Endothelial cell of umbilical vein (primary cell): ENCODE measurements around the gene FBXO48. TPM values are rescaled to one million over a fixed set of nuclear protein-coding genes. Genes with fewer than 3 reads are reported as not detected.

Source experiments
- BruUV-seq: library from RNA; stranded (reverse); fragments of 400-500 nt; replicated peaks from 2 replicates; lab custom pipeline; 2021; lab: Mats Ljungman, UMichigan
- CTCF ChIA-PET: fragments of 300-600, 350-600 bp; sonication (Branson Sonifier 250); formaldehyde crosslinking; loops from one replicate; lab custom pipeline; 2021; ENCODE audit warnings: antibody characterized with exemption, inconsistent platforms; lab: Charles Lee
- POLR2A ChIA-PET: fragments of 300-600, 350-600 bp; sonication (Branson Sonifier 250); formaldehyde crosslinking; loops from one replicate; lab custom pipeline; 2021; ENCODE audit warnings: antibody characterized with exemption, inconsistent platforms; lab: Charles Lee
- DNase-seq: peaks from one replicate; pipeline ENCODE4 v3.0.0-alpha.2; 2011; ENCODE audit warnings: low read depth, low spot score
- FAIRE-seq: peaks from 2 replicates; lab custom pipeline; 2011; peaks lifted over from hg19 to GRCh38; lab: Jason Lieb, UNC
- H2AFZ ChIP-seq: 2 replicates; pipeline ENCODE4 v1.6.0; 2012; ENCODE audit warnings: low read depth, low read length, control low read depth, inconsistent platforms
- H3K27ac ChIP-seq: 2 replicates; pipeline ENCODE4 v1.5.1; 2011; ENCODE audit warnings: low read depth, mild to moderate bottlenecking, control low read depth, low read length, moderate library complexity; ENCODE audit not compliant: insufficient read depth
- H3K27me3 ChIP-seq, 2 experiments: 2 replicates each; pipeline versions ENCODE4 v1.6.0 to v1.6.1; 2011; ENCODE audit warnings: low read length in 2 of 2, mixed read lengths in 1 of 2; ENCODE audit not compliant: control insufficient read depth in 2 of 2, insufficient read depth in 2 of 2
- H3K36me3 ChIP-seq, 2 experiments: 2 replicates in 1 of 2; 3 replicates in 1 of 2; pipeline ENCODE4 v1.5.1; 2011; ENCODE audit warnings: low read length in 2 of 2, mild to moderate bottlenecking in 1 of 2, moderate library complexity in 1 of 2; ENCODE audit not compliant: control insufficient read depth in 2 of 2, insufficient read depth in 2 of 2; ENCODE audit errors: extremely low read depth in 1 of 2
- H3K4me1 ChIP-seq: 3 replicates; pipeline ENCODE4 v1.5.1; 2011; ENCODE audit warnings: mild to moderate bottlenecking, low read length; ENCODE audit not compliant: control insufficient read depth, insufficient read depth; ENCODE audit errors: extremely low read depth
- H3K4me2 ChIP-seq: 2 replicates; pipeline ENCODE4 v1.6.1; 2011; ENCODE audit warnings: low read length, control low read depth, mixed read lengths; ENCODE audit not compliant: insufficient read depth
- H3K4me3 ChIP-seq, 3 experiments: fragments of 200-600 bp in 1 of 3; sonication (generic), shearing (Covaris generic) in 1 of 3; replicated peaks in 1 of 3; 2 replicates each; pipeline ENCODE4 v1.5.1; 2011 to 2016; ENCODE audit warnings: control low read depth in 3 of 3, low read length in 3 of 3, mild to moderate bottlenecking in 2 of 3, inconsistent platforms in 1 of 3, low read depth in 1 of 3, moderate library complexity in 1 of 3; ENCODE audit not compliant: insufficient read depth in 1 of 3
- H3K79me2 ChIP-seq: 2 replicates; pipeline ENCODE4 v1.6.0; 2012; ENCODE audit warnings: low read length, inconsistent platforms; ENCODE audit not compliant: control insufficient read depth, insufficient read depth
- H3K9ac ChIP-seq: replicated peaks from 2 replicates; pipeline ENCODE3; 2011; ENCODE audit warnings: low read length, control low read depth; ENCODE audit not compliant: insufficient read depth; ENCODE audit errors: extremely low read depth
- H3K9me1 ChIP-seq: replicated peaks from 3 replicates; pipeline ENCODE4 v1.6.0; 2011; ENCODE audit warnings: mild to moderate bottlenecking, low read length; ENCODE audit not compliant: control insufficient read depth, insufficient read depth; ENCODE audit errors: extremely low read depth
- H3K9me3 ChIP-seq: replicated peaks from 2 replicates; pipeline ENCODE4 v1.5.1; 2012; ENCODE audit warnings: low read length, inconsistent platforms; ENCODE audit not compliant: control insufficient read depth, insufficient read depth
- H4K20me1 ChIP-seq: replicated peaks from 2 replicates; pipeline ENCODE3; 2011; ENCODE audit warnings: mild to moderate bottlenecking, low read length; ENCODE audit not compliant: control insufficient read depth, insufficient read depth; ENCODE audit errors: extremely low read depth
- CTCF ChIP-seq, 2 donors: IDR thresholded peaks; 1 replicate in 1 of 2; 2 replicates in 1 of 2; pipeline ENCODE4 v1.5.1; 2011; ENCODE audit warnings: low read length in 2 of 2, mild to moderate bottlenecking in 2 of 2, moderate library complexity in 2 of 2, control low read depth in 1 of 2, inconsistent platforms in 1 of 2, low read depth in 1 of 2; ENCODE audit not compliant: insufficient read depth in 1 of 2; ENCODE audit errors: extremely low read depth in 1 of 2
- GATA2 ChIP-seq: IDR thresholded peaks from 2 replicates; pipeline ENCODE4 v1.7.0; 2011; ENCODE audit warnings: low read depth, mild to moderate bottlenecking, moderate library complexity, mixed read lengths, low read length; ENCODE audit not compliant: insufficient read length, insufficient read depth
- MAX ChIP-seq: IDR thresholded peaks from 2 replicates; pipeline ENCODE4 v1.6.1; 2011; ENCODE audit not compliant: insufficient read depth, insufficient read length
- MYC ChIP-seq: IDR thresholded peaks from one replicate; pipeline ENCODE4 v1.6.1; 2011; ENCODE audit warnings: mild to moderate bottlenecking, low read depth, low read length
- POLR2A ChIP-seq: IDR thresholded peaks from 2 replicates; pipeline ENCODE4 v1.6.1; 2012; ENCODE audit warnings: low read depth, mild to moderate bottlenecking, control low read depth, low read length
- dilution Hi-C: fragments of 300-500 bp; cut with MboI; formaldehyde crosslinking; loops from one replicate; pipeline ENCODE4 v1.15.0; 2019; ENCODE audit warnings: low sequenced_read_pairs; ENCODE audit not compliant: extremely low pct_ligation_motif_present
- intact Hi-C: fragments of 100-400 bp; cut with micrococcal nuclease; formaldehyde crosslinking; loops from one replicate; pipeline ENCODE4 v1.10.0; 2022
- polyA plus RNA-seq, 4 experiments: library from polyadenylated mRNA; depleted of rRNA in 3 of 4; stranded (reverse) in 3 of 4; unstranded in 1 of 4; fragments of >200 nt; gene quantifications; 2 replicates each; pipeline versions ENCODE4 v1.2.1 to v1.2.3, GENCODE V29; 2011 to 2012; ENCODE audit warnings: missing spikeins in 1 of 4
- total RNA-seq: library from RNA; stranded (reverse); gene quantifications from 2 replicates; pipeline ENCODE4 v1.2.3, GENCODE V29; 2021

Gene FBXO48
- total and polyA plus RNA-seq, 2 donors (not counting 3 experiments of a cell fraction or from before 2014, with no cell fraction given): 0.46 to 0.73 TPM

- Histone ChIP-seq H3K4me1 (no peaks in the 10 kb centered on the region), H4K20me1 (no peaks in the 10 kb centered on the region), H3K4me2 (no peak overlapping the region), H3K27ac (no peak overlapping the region), H3K27me3 (peaks cover 1 to 12% of the 10 kb centered on the region in 2 experiments), H3K9me1 (no peaks in the 10 kb centered on the region), H3K4me3 (no peak overlapping the region), H2AFZ (no peak overlapping the region), H3K9ac (no peak overlapping the region), H3K9me3 (no peaks in the 10 kb centered on the region), H3K79me2 (no peaks in the 10 kb centered on the region), H3K36me3 (no peaks in the 10 kb centered on the region)
- DNase-seq (no peak), FAIRE-seq (no peak)
- dilution Hi-C loops (no loop called here), intact Hi-C loops (loop anchor here (1.0 to 10.0 kb wide), 7 partner anchors 25 to 320 kb away; partner anchors contain the start of genes APLF, FBXO48 and PPP3R1)
- BruUV-seq: no TSS peak
- TF ChIP-seq MAX (no peak), GATA2 (no peak)
- POLR2A ChIA-PET: no interaction called here
- CTCF ChIA-PET: interaction anchor here (0.7 to 5.9 kb wide), 31 partner anchors 10 to 502 kb away, joined by 3 to 130 read pairs (median 5); partner anchors contain the start of genes APLF, CNRIP1 and FBXO48
Measured at GRCh38 chr2:68441994-68442322, 25.1 kb downstream of the FBXO48 start.

- TF ChIP-seq MYC (no peak), CTCF (IDR thresholded peaks at IDR 0.05; ENCODE audit: extremely low read depth in 1 of 2, insufficient read depth in 1 of 2, low read depth in 1 of 2, low read length in 2 of 2) (peak; percentile 79 to 83), GATA2 (no peak), POLR2A (no peak)
- no peaks in the 10 kb centered on the region for H3K9me3 ChIP-seq
- ChIA-PET POLR2A (no interaction called here), CTCF (interaction anchor here (0.6 to 5.9 kb wide), 45 partner anchors 9 to 502 kb away, joined by 3 to 130 read pairs (median 4); partner anchors contain the start of genes APLF, CNRIP1 and FBXO48)
- H3K27ac ChIP-seq: no peak overlapping the region
- dilution Hi-C loops: no loop called here
- no peak overlapping the region for H3K4me3 ChIP-seq
- no peak overlapping the region for H3K4me2 ChIP-seq
- no peaks in the 10 kb centered on the region for H4K20me1 ChIP-seq
- no peaks in the 10 kb centered on the region for H3K36me3 ChIP-seq
- no peaks in the 10 kb centered on the region for H3K79me2 ChIP-seq
- H3K27me3 ChIP-seq: peaks cover 3 to 12% of the 10 kb centered on the region in 2 experiments
- DNase-seq (peak; percentile 67), FAIRE-seq (peak; percentile 96)
- H3K9ac ChIP-seq: no peak overlapping the region
- intact Hi-C loops: loop anchor here (1.0 to 10.0 kb wide), 7 partner anchors 26 to 319 kb away; partner anchors contain the start of genes APLF, FBXO48 and PPP3R1
- no peaks in the 10 kb centered on the region for H3K4me1 ChIP-seq
- no peaks in the 10 kb centered on the region for H3K9me1 ChIP-seq
- H2AFZ ChIP-seq: no peak overlapping the region
- BruUV-seq: no TSS peak
Measured at GRCh38 chr2:68441179-68441993, 25.7 kb downstream of the FBXO48 start.
